ENCODE measurements around the gene LARGE1.

- TF ChIP-seq EZH2 (IDR thresholded peaks at IDR 0.05; ENCODE audit: insufficient read depth, poor library complexity, severe bottlenecking) = no peak
- no peak for TF ChIP-seq EZH2phosphoT487 (IDR thresholded peaks at IDR 0.05; ENCODE audit: insufficient read depth, low read depth)
Observed at GRCh38 chr22:33325232-33326004, 594.9 kb downstream of the LARGE1 start.

Measured in GM23248 (cell line).